IMR-90 (cell line): ENCODE measurements around the gene TDRD12. TPM values are rescaled to one million over a fixed set of nuclear protein-coding genes. Genes with fewer than 3 reads are reported as not detected.

Experiments used
- ATAC-seq: fragments of 200-7000 bp; cut with Tn5 transposase; 2 replicates; pipeline ENCODE4 v1.9.1; 2020; ENCODE audit warnings: low read depth, mild to moderate bottlenecking, moderate library complexity
- BruUV-seq: library from RNA; stranded (reverse); fragments of 400-500 nt; replicated peaks from 2 replicates; lab custom pipeline; 2021; lab: Mats Ljungman, UMichigan
- CTCF ChIA-PET: fragments of 300-600 bp; formaldehyde crosslinking; extraction: SDS; loops from one replicate; lab custom pipeline; 2021; ENCODE audit warnings: antibody characterized with exemption; lab: Yijun Ruan, JAX
- POLR2A ChIA-PET: fragments of 300-600 bp; sonication (Branson Sonifier 250); formaldehyde crosslinking; loops from one replicate; lab custom pipeline; 2022; ENCODE audit warnings: antibody characterized with exemption; ENCODE audit not compliant: unreplicated experiment; lab: Charles Lee
- DNase-seq: peaks from one replicate; pipeline ENCODE4 v3.0.0; 2013
- H2AFZ ChIP-seq: replicated peaks from 2 replicates; pipeline ENCODE3; 2013; ENCODE audit warnings: low read length, mild to moderate bottlenecking; ENCODE audit not compliant: poor library complexity
- H2AK5ac ChIP-seq: 2 replicates; pipeline ENCODE4 v1.6.1; 2013; ENCODE audit warnings: low read depth, low read length, inconsistent platforms
- H2AK9ac ChIP-seq: replicated peaks from 2 replicates; pipeline ENCODE3; 2013; ENCODE audit warnings: mild to moderate bottlenecking, low read depth, low read length, moderate library complexity; ENCODE audit not compliant: poor library complexity
- H2BK120ac ChIP-seq: 2 replicates; pipeline ENCODE4 v1.6.1; 2013; ENCODE audit warnings: low read depth, low read length, inconsistent platforms
- H2BK15ac ChIP-seq: 3 replicates; pipeline ENCODE4 v1.6.1; 2013; ENCODE audit warnings: low read depth, low read length, inconsistent platforms
- H2BK20ac ChIP-seq: 2 replicates; pipeline ENCODE4 v1.6.1; 2013; ENCODE audit warnings: low read depth, mild to moderate bottlenecking, inconsistent platforms, low read length, moderate library complexity
- H2BK5ac ChIP-seq: 2 replicates; pipeline ENCODE4 v1.6.1; 2013; ENCODE audit warnings: mild to moderate bottlenecking, low read depth, low read length, inconsistent platforms; ENCODE audit not compliant: poor library complexity, severe bottlenecking
- H3K14ac ChIP-seq: replicated peaks from 2 replicates; pipeline ENCODE4 v1.6.1; 2013; ENCODE audit warnings: low read depth, low read length, inconsistent platforms
- H3K18ac ChIP-seq: 2 replicates; pipeline ENCODE4 v1.6.1; 2013; ENCODE audit warnings: low read depth, low read length, control low read depth
- H3K23ac ChIP-seq: 2 replicates; pipeline ENCODE4 v1.6.1; 2013; ENCODE audit warnings: low read depth, low read length, inconsistent platforms
- H3K27ac ChIP-seq: 2 replicates; pipeline ENCODE4 v1.5.1; 2013; ENCODE audit warnings: mild to moderate bottlenecking, control low read depth, low read length; ENCODE audit not compliant: insufficient read depth
- H3K27me3 ChIP-seq: 2 replicates; pipeline ENCODE4 v1.6.1; 2013; ENCODE audit warnings: low read length; ENCODE audit not compliant: control insufficient read depth, insufficient read depth
- H3K36me3 ChIP-seq: 2 replicates; pipeline ENCODE4 v1.6.1; 2013; ENCODE audit warnings: low read length, mixed read lengths; ENCODE audit not compliant: control insufficient read depth, insufficient read depth
- H3K4ac ChIP-seq: 2 replicates; pipeline ENCODE4 v1.6.1; 2013; ENCODE audit warnings: low read depth, low read length, inconsistent platforms
- H3K4me1 ChIP-seq: 2 replicates; pipeline ENCODE4 v1.6.1; 2013; ENCODE audit warnings: low read length, mixed read lengths; ENCODE audit not compliant: control insufficient read depth, insufficient read depth
- H3K4me2 ChIP-seq: 2 replicates; pipeline ENCODE4 v1.6.1; 2013; ENCODE audit warnings: low read depth, mild to moderate bottlenecking, control low read depth, low read length, moderate library complexity
- H3K4me3 ChIP-seq: 2 replicates; pipeline ENCODE4 v1.5.1; 2013; ENCODE audit warnings: low read depth, mild to moderate bottlenecking, control low read depth, low read length, moderate library complexity; ENCODE audit not compliant: insufficient read depth
- H3K56ac ChIP-seq: 2 replicates; pipeline ENCODE4 v1.6.1; 2013; ENCODE audit warnings: low read length, inconsistent platforms; ENCODE audit not compliant: insufficient read depth; ENCODE audit errors: extremely low read depth
- H3K79me1 ChIP-seq, 2 experiments: 2 replicates each; pipeline ENCODE4 v1.6.1; 2013; ENCODE audit warnings: low read length in 2 of 2, inconsistent platforms in 1 of 2, low read depth in 1 of 2
- H3K9ac ChIP-seq: 2 replicates; pipeline ENCODE4 v1.6.1; 2013; ENCODE audit warnings: low read depth, low read length, control low read depth
- H3K9me1 ChIP-seq: 2 replicates; pipeline ENCODE4 v1.6.1; 2013; ENCODE audit warnings: low read length, inconsistent platforms; ENCODE audit not compliant: insufficient read depth
- H3K9me3 ChIP-seq: 2 replicates; pipeline ENCODE4 v1.6.1; 2013; ENCODE audit warnings: low read length; ENCODE audit not compliant: control insufficient read depth, insufficient read depth
- H4K20me1 ChIP-seq: 2 replicates; pipeline ENCODE4 v1.6.1; 2013; ENCODE audit warnings: low read length, inconsistent platforms; ENCODE audit not compliant: insufficient read depth
- H4K5ac ChIP-seq: 2 replicates; pipeline ENCODE4 v1.6.1; 2013; ENCODE audit warnings: mild to moderate bottlenecking, low read depth, low read length, control low read depth
- H4K8ac ChIP-seq, 2 experiments: 2 replicates each; pipeline ENCODE4 v1.6.1; 2013; ENCODE audit warnings: low read depth in 2 of 2, low read length in 2 of 2, control low read depth in 1 of 2, inconsistent platforms in 1 of 2
- H4K91ac ChIP-seq: 2 replicates; pipeline ENCODE4 v1.6.1; 2013; ENCODE audit warnings: low read depth, low read length, inconsistent platforms; ENCODE audit not compliant: insufficient read depth
- SMC3 ChIP-seq: fragments of 150-350 bp; IDR thresholded peaks from 2 replicates; pipeline ENCODE4 v1.6.1; 2016; ENCODE audit warnings: low read depth, mild to moderate bottlenecking, antibody characterized with exemption, low read length, moderate library complexity
- WGBS, 2 experiments: methylation state at CpG; one replicate each; pipeline versions ENCODE4 v1.1.5 to v1.1.7; 2013; ENCODE audit warnings: missing lambda C conversion rate in 2 of 2; ENCODE audit not compliant: insufficient read length in 1 of 2; ENCODE audit errors: extremely low coverage in 2 of 2; 5-methylcytosine and 5-hydroxymethylcytosine counted together
- dilution Hi-C: fragments of 300-500 bp; cut with HindIII; formaldehyde crosslinking; loops from one replicate; pipeline ENCODE4 v1.14.3; 2018; ENCODE audit warnings: low sequenced_read_pairs; ENCODE audit not compliant: unreplicated experiment
- in situ Hi-C: fragments of 300-500 bp; cut with MboI; formaldehyde crosslinking; loops from 3 replicates; pipeline ENCODE4 v1.14.3; 2019; ENCODE audit warnings: low sequenced_read_pairs, inconsistent platforms, mixed read lengths
- intact Hi-C: fragments of 100-400 bp; cut with micrococcal nuclease; formaldehyde crosslinking; loops from 2 replicates; pipeline ENCODE4 v1.10.0; 2022
- polyA plus RNA-seq, 3 experiments: library from polyadenylated mRNA; depleted of rRNA; stranded (reverse); fragments of >200 nt; gene quantifications; 2 replicates each; pipeline ENCODE4 v1.2.3, GENCODE V29; 2012; ENCODE audit warnings: low replicate concordance in 1 of 3
- total RNA-seq: library from RNA; depleted of rRNA; stranded (reverse); fragments of >200 nt; gene quantifications from 2 replicates; pipeline ENCODE4 v1.2.3, GENCODE V29; 2012

Gene TDRD12
- total and polyA plus RNA-seq, 2 of the 4 experiments (the other 2 are of a cell fraction) = under 0.01 to 0.07 TPM

- no peak overlapping the region for H3K23ac ChIP-seq
Measured at GRCh38 chr19:32872391-32872790, 152.8 kb downstream of the TDRD12 start.

More at GRCh38 chr19:32872391-32872790, 152.8 kb downstream of the TDRD12 start:
- TF ChIP-seq SMC3 = no peak
- Histone ChIP-seq H3K27me3 (no peaks in the 10 kb centered on the region), H3K4me2 (no peak overlapping the region), H2AK5ac (no peak overlapping the region), H3K9me1 (no peaks in the 10 kb centered on the region), H4K5ac (no peak overlapping the region), H2BK5ac (no peak overlapping the region), H2BK20ac (no peak overlapping the region), H4K8ac (no peak overlapping the region), H3K9me3 (no peaks in the 10 kb centered on the region), H3K4me3 (no peak overlapping the region), H3K9ac (no peak overlapping the region), H3K56ac (no peak overlapping the region), H3K27ac (no peak overlapping the region), H3K4ac (no peak overlapping the region), H3K79me1 (no peaks in the 10 kb centered on the region), H3K14ac (no peak overlapping the region), H2BK15ac (no peak overlapping the region), H3K18ac (no peak overlapping the region), H4K20me1 (no peaks in the 10 kb centered on the region), H3K4me1 (no peaks in the 10 kb centered on the region), H2AK9ac (no peak overlapping the region), H2AFZ (no peak overlapping the region), H3K36me3 (no peaks in the 10 kb centered on the region), H4K91ac (no peak overlapping the region), H2BK120ac (no peak overlapping the region)
- intact Hi-C loops = no loop called here
- no peak for DNase-seq
- POLR2A ChIA-PET = no interaction called here
- ATAC-seq = no peak
- CTCF ChIA-PET = no interaction called here
- in situ Hi-C loops = no loop called here
- no CpG with 5 or more reads among the region's 3 CpGs for WGBS, 2 experiments
- dilution Hi-C loops = no loop called here
- BruUV-seq = no TSS peak
